Measurements from ENCODE around the gene CCDC88C.

GRCh38 chr14:91242635-91243034 is 175.0 kb downstream of the CCDC88C start:
- no peak for TF ChIP-seq EZH2 (IDR thresholded peaks at IDR 0.05)
- TF ChIP-seq, protein P1, sequence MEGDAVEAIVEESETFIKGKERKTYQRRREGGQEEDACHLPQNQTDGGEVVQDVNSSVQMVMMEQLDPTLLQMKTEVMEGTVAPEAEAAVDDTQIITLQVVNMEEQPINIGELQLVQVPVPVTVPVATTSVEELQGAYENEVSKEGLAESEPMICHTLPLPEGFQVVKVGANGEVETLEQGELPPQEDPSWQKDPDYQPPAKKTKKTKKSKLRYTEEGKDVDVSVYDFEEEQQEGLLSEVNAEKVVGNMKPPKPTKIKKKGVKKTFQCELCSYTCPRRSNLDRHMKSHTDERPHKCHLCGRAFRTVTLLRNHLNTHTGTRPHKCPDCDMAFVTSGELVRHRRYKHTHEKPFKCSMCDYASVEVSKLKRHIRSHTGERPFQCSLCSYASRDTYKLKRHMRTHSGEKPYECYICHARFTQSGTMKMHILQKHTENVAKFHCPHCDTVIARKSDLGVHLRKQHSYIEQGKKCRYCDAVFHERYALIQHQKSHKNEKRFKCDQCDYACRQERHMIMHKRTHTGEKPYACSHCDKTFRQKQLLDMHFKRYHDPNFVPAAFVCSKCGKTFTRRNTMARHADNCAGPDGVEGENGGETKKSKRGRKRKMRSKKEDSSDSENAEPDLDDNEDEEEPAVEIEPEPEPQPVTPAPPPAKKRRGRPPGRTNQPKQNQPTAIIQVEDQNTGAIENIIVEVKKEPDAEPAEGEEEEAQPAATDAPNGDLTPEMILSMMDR (IDR thresholded peaks at IDR 0.05) = no peak
